Neural cell (in vitro differentiated cells): Measurements from ENCODE around the gene SPOP. TPM values are rescaled to one million over a fixed set of nuclear protein-coding genes. Genes with fewer than 3 reads are reported as not detected.

Experiments
- H2AFZ ChIP-seq: fragments of 200-600, 300-800 bp; sonication (generic), shearing (Covaris generic); 2 replicates; pipeline ENCODE4 v1.6.0; 2014; ENCODE audit warnings: low read depth, mild to moderate bottlenecking, antibody characterized with exemption, low read length, moderate library complexity
- H3F3A ChIP-seq: fragments of 200-600 bp; shearing (Covaris generic); 2 replicates; pipeline ENCODE4 v1.6.1; 2016; ENCODE audit warnings: mild to moderate bottlenecking, moderate library complexity, mixed read lengths, antibody characterized with exemption, low read length; ENCODE audit not compliant: insufficient read depth, poor library complexity, severe bottlenecking
- H3K27ac ChIP-seq: fragments of 200-600, 300-800 bp; sonication (generic), shearing (Covaris generic); 2 replicates; pipeline ENCODE4 v1.5.1; 2014; ENCODE audit warnings: mild to moderate bottlenecking, low read length, moderate library complexity
- H3K27me3 ChIP-seq: fragments of 300-800, 200-600 bp; sonication (generic), shearing (Covaris generic); 2 replicates; pipeline ENCODE4 v1.6.0; 2014; ENCODE audit warnings: mild to moderate bottlenecking, low read depth, low read length, moderate library complexity; ENCODE audit not compliant: insufficient read depth
- H3K36me3 ChIP-seq: fragments of 300-800, 200-600 bp; sonication (generic), shearing (Covaris generic); 2 replicates; pipeline ENCODE4 v1.5.1; 2014; ENCODE audit warnings: mild to moderate bottlenecking, antibody characterized with exemption, low read length, moderate library complexity; ENCODE audit not compliant: insufficient read depth
- H3K4me2 ChIP-seq: fragments of 300-800, 200-600 bp; sonication (generic), shearing (Covaris generic); 2 replicates; pipeline ENCODE4 v1.6.0; 2014; ENCODE audit warnings: mild to moderate bottlenecking, low read length
- H3K4me3 ChIP-seq: fragments of 300-800, 200-600 bp; sonication (generic), shearing (Covaris generic); 2 replicates; pipeline ENCODE4 v1.5.1; 2014; ENCODE audit warnings: mild to moderate bottlenecking, low read length, moderate library complexity
- H3K79me2 ChIP-seq: fragments of 200-600 bp; shearing (Covaris generic); replicated peaks from 2 replicates; pipeline ENCODE4 v1.6.0; 2014; ENCODE audit warnings: mild to moderate bottlenecking, low read length, moderate library complexity; ENCODE audit not compliant: insufficient read depth
- H3K9ac ChIP-seq: fragments of 300-800, 200-600 bp; sonication (generic), shearing (Covaris generic); 2 replicates; pipeline ENCODE4 v1.6.1; 2016; ENCODE audit warnings: mild to moderate bottlenecking, low read length, mixed read lengths
- H3K9me2 ChIP-seq: fragments of 200-600 bp; shearing (Covaris generic); 2 replicates; pipeline ENCODE4 v1.6.1; 2016; ENCODE audit warnings: mild to moderate bottlenecking, low read length, mixed read lengths; ENCODE audit not compliant: insufficient read depth
- H3K9me3 ChIP-seq: fragments of 200-600, 300-800 bp; sonication (generic), shearing (Covaris generic); 2 replicates; pipeline ENCODE4 v1.6.1; 2016; ENCODE audit warnings: mild to moderate bottlenecking, mixed run types, low read length, moderate library complexity, mixed read lengths
- H4K20me1 ChIP-seq: fragments of 200-600 bp; shearing (Covaris generic); 2 replicates; pipeline ENCODE4 v1.6.1; 2016; ENCODE audit warnings: mild to moderate bottlenecking, mixed run types; ENCODE audit not compliant: insufficient read depth
- CTCF ChIP-seq: fragments of 450-650 bp; IDR thresholded peaks from 2 replicates; pipeline ENCODE4 v1.5.1; 2014; ENCODE audit warnings: antibody characterized with exemption, mild to moderate bottlenecking, moderate library complexity; ENCODE audit not compliant: poor library complexity, severe bottlenecking
- EP300 ChIP-seq: fragments of 450-650 bp; conservative IDR thresholded peaks from 2 replicates; pipeline ENCODE4 v1.6.1; 2014; ENCODE audit warnings: antibody characterized with exemption, mild to moderate bottlenecking, moderate library complexity; ENCODE audit not compliant: poor library complexity, severe bottlenecking
- EZH2 ChIP-seq: fragments of 200-600, 300-800 bp; shearing (Covaris generic), sonication (generic); IDR thresholded peaks from 2 replicates; pipeline ENCODE4 v1.6.1; 2014; ENCODE audit warnings: antibody characterized with exemption, low read length, borderline replicate concordance, mild to moderate bottlenecking; ENCODE audit not compliant: insufficient read depth, poor library complexity, severe bottlenecking
- MXI1 ChIP-seq: fragments of 450-650 bp; conservative IDR thresholded peaks from 2 replicates; pipeline ENCODE4 v1.6.1; 2014; ENCODE audit warnings: antibody characterized with exemption, mild to moderate bottlenecking; ENCODE audit not compliant: poor library complexity, severe bottlenecking
- POLR2AphosphoS5 ChIP-seq: IDR thresholded peaks from 2 replicates; pipeline ENCODE4 v1.6.1; 2012
- RAD21 ChIP-seq: fragments of 450-650 bp; conservative IDR thresholded peaks from 2 replicates; pipeline ENCODE4 v1.6.1; 2014; ENCODE audit warnings: antibody characterized with exemption, mild to moderate bottlenecking, moderate library complexity
- REST ChIP-seq: IDR thresholded peaks from 2 replicates; pipeline ENCODE4 v1.6.1; 2012; ENCODE audit warnings: borderline replicate concordance
- SMC3 ChIP-seq: fragments of 450-650 bp; conservative IDR thresholded peaks from 2 replicates; pipeline ENCODE4 v1.6.1; 2014; ENCODE audit warnings: antibody characterized with exemption, mild to moderate bottlenecking, moderate library complexity; ENCODE audit not compliant: poor library complexity
- TAF1 ChIP-seq: IDR thresholded peaks from 2 replicates; pipeline ENCODE4 v1.6.1; 2012; ENCODE audit warnings: low read depth
- polyA plus RNA-seq: library from polyadenylated mRNA; depleted of rRNA; stranded (reverse); fragments of >200 nt; gene quantifications from 2 replicates; pipeline ENCODE4 v1.2.3, GENCODE V29; 2014

Gene SPOP
- polyA plus RNA-seq, 1 donor from 2014 or later: 71.9 TPM

- Histone ChIP-seq H3K9me3 (no peaks in the 10 kb centered on the region), H3K4me3 (no peak overlapping the region), H3K79me2 (no peaks in the 10 kb centered on the region), H2AFZ (no peak overlapping the region), H3K27me3 (no peaks in the 10 kb centered on the region), H3K9ac (no peak overlapping the region), H3K9me2 (no peaks in the 10 kb centered on the region), H3F3A (no peaks in the 10 kb centered on the region), H3K4me2 (no peak overlapping the region), H4K20me1 (no peaks in the 10 kb centered on the region), H3K27ac (no peak overlapping the region), H3K36me3 (no peaks in the 10 kb centered on the region)
- no peak for TF ChIP-seq EZH2
- no peak for TF ChIP-seq CTCF
- TF ChIP-seq RAD21: no peak
- TF ChIP-seq EP300: no peak
- no peak for TF ChIP-seq TAF1
- no peak for TF ChIP-seq REST
- no peak for TF ChIP-seq SMC3
- TF ChIP-seq POLR2AphosphoS5: no peak
Measured at GRCh38 chr17:49564638-49565037, 113.3 kb downstream of the SPOP start.

GRCh38 chr17:49557312-49558024 is 120.4 kb downstream of the SPOP start:
- Histone ChIP-seq H4K20me1 (no peaks in the 10 kb centered on the region), H3K9me2 (no peaks in the 10 kb centered on the region), H3K4me3 (no peak overlapping the region), H3K27me3 (no peaks in the 10 kb centered on the region), H3K9ac (no peak overlapping the region), H3K36me3 (no peaks in the 10 kb centered on the region), H3K4me2 (no peak overlapping the region), H2AFZ (no peak overlapping the region), H3K79me2 (no peaks in the 10 kb centered on the region), H3F3A (no peaks in the 10 kb centered on the region), H3K27ac (no peak overlapping the region), H3K9me3 (no peaks in the 10 kb centered on the region)
- TF ChIP-seq RAD21 (peak; percentile 69), MXI1 (no peak), REST (no peak), POLR2AphosphoS5 (no peak), EP300 (no peak), SMC3 (peak; percentile 62), EZH2 (no peak), CTCF (peak; percentile 75), TAF1 (no peak)
